ENCODE results near the gene GOSR2.
"Not testable (repeated sequence)": the region's sequence is repeated elsewhere in the genome, so short reads cannot be mapped to it uniquely, and the experiment has no call there.

The GOSR2 gene

GRCh38 chr17:46977750-46978488 lies 55.0 kb downstream of the GOSR2 start:
- in situ Hi-C loops (cut with HindIII; ENCODE audit: low pct_ligation_motif_present, low pct_unique_long_range_greater_than_20kb, low sequenced_read_pairs), result no loop called here
- no peak for DNase-seq

- in situ Hi-C loops (cut with HindIII; ENCODE audit: low pct_ligation_motif_present, low pct_unique_long_range_greater_than_20kb, low sequenced_read_pairs), result no loop called here
- no peak for DNase-seq
These were observed 55.7 kb downstream of the GOSR2 start for GRCh38 chr17:46978489-46979146.

- in situ Hi-C loops (cut with HindIII; ENCODE audit: low pct_ligation_motif_present, low pct_unique_long_range_greater_than_20kb, low sequenced_read_pairs), result no loop called here
- DNase-seq, result peak; percentile 50
These were observed 56.3 kb downstream of the GOSR2 start, which contains the start of gene RPRML for GRCh38 chr17:46979147-46979863. TSS of gene RPRML (minus strand) at chr17:46979253. CDS start at chr17:46979007, 246 bp downstream.

GRCh38 chr17:46982577-46982976 lies 59.6 kb downstream of the GOSR2 start:
- DNase-seq, result no peak
- in situ Hi-C loops (cut with HindIII; ENCODE audit: low pct_ligation_motif_present, low pct_unique_long_range_greater_than_20kb, low sequenced_read_pairs), result no loop called here

- in situ Hi-C loops (cut with HindIII; ENCODE audit: low pct_ligation_motif_present, low pct_unique_long_range_greater_than_20kb, low sequenced_read_pairs), result no loop called here
- no peak for DNase-seq
These were observed 60.8 kb downstream of the GOSR2 start for GRCh38 chr17:46983782-46984181.

GRCh38 chr17:46984341-46984740 lies 61.4 kb downstream of the GOSR2 start:
- in situ Hi-C loops (cut with HindIII; ENCODE audit: low pct_ligation_motif_present, low pct_unique_long_range_greater_than_20kb, low sequenced_read_pairs), result no loop called here
- no peak for DNase-seq

GRCh38 chr17:46984892-46985291 lies 61.9 kb downstream of the GOSR2 start:
- DNase-seq, result no peak
- in situ Hi-C loops (cut with HindIII; ENCODE audit: low pct_ligation_motif_present, low pct_unique_long_range_greater_than_20kb, low sequenced_read_pairs), result no loop called here

- in situ Hi-C loops (cut with HindIII; ENCODE audit: low pct_ligation_motif_present, low pct_unique_long_range_greater_than_20kb, low sequenced_read_pairs), result no loop called here
- no peak for DNase-seq
These were observed 63.4 kb downstream of the GOSR2 start for GRCh38 chr17:46986366-46986765.

- in situ Hi-C loops (cut with HindIII; ENCODE audit: low pct_ligation_motif_present, low pct_unique_long_range_greater_than_20kb, low sequenced_read_pairs), result not testable (repeated sequence)
These were observed 65.0 kb downstream of the GOSR2 start for GRCh38 chr17:46987927-46988326.

GRCh38 chr17:46989637-46990431 lies 66.9 kb downstream of the GOSR2 start:
- no peak for DNase-seq
- in situ Hi-C loops (cut with HindIII; ENCODE audit: low pct_ligation_motif_present, low pct_unique_long_range_greater_than_20kb, low sequenced_read_pairs), result no loop called here

More at GRCh38 chr17:46987927-46988326, 65.0 kb downstream of the GOSR2 start:
- not testable (repeated sequence) for DNase-seq

- in situ Hi-C loops (cut with HindIII; ENCODE audit: low pct_ligation_motif_present, low pct_unique_long_range_greater_than_20kb, low sequenced_read_pairs), result no loop called here
- no peak for DNase-seq
These were observed 68.7 kb downstream of the GOSR2 start for GRCh38 chr17:46991617-46992016.

All from ACHN (cell line).